ENCODE data around the gene GPRASP1.
"Not testable (repeated sequence)": the region's sequence is repeated elsewhere in the genome, so short reads cannot be mapped to it uniquely, and the experiment has no call there.

The GPRASP1 gene, protein sequence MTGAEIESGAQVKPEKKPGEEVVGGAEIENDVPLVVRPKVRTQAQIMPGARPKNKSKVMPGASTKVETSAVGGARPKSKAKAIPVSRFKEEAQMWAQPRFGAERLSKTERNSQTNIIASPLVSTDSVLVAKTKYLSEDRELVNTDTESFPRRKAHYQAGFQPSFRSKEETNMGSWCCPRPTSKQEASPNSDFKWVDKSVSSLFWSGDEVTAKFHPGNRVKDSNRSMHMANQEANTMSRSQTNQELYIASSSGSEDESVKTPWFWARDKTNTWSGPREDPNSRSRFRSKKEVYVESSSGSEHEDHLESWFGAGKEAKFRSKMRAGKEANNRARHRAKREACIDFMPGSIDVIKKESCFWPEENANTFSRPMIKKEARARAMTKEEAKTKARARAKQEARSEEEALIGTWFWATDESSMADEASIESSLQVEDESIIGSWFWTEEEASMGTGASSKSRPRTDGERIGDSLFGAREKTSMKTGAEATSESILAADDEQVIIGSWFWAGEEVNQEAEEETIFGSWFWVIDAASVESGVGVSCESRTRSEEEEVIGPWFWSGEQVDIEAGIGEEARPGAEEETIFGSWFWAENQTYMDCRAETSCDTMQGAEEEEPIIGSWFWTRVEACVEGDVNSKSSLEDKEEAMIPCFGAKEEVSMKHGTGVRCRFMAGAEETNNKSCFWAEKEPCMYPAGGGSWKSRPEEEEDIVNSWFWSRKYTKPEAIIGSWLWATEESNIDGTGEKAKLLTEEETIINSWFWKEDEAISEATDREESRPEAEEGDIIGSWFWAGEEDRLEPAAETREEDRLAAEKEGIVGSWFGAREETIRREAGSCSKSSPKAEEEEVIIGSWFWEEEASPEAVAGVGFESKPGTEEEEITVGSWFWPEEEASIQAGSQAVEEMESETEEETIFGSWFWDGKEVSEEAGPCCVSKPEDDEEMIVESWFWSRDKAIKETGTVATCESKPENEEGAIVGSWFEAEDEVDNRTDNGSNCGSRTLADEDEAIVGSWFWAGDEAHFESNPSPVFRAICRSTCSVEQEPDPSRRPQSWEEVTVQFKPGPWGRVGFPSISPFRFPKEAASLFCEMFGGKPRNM (N-terminal part only)
- total RNA-seq = 68.3 to 137 reads per million in 2 donors

DNA sequence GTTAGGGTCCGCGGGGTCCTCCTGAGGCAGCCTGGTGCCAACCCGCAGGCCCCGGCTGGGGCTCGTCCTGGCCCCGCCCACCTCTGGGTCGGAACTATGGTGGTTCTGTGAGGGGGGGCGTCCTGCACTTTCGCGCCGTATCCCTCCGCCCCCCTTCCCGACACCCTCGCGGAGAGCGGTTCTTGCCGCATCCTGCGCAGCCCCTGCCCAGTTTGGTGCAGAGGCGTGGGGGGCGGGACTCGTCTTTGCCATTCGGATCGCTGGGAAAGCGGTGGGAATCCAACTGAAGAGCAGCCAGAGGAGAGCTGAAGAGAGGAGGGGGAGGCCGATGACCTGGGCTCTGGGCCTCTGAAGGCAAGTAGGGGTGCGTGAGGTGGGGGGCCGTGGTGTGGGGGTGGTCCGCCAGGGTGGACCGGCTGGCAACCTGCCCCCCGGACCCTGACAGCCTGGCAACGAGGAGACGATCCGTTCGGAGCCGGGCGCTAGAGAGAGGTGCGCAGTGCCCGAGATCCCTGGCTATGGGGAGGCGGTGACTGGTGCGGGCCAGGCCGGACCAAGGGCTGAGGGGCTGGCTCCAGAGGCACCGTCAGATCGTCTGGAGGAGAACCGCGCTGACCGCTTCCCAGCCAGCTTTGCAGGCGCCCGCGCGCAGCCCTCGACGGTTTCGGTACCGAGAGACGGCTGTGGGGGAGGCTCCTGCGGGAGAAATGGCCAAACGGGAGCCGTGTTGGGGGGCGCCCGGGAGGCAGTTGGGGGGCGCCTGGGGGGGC lies at the start of gene GPRASP1:
GPRASP1 (plus strand) TSS at position 242 of the 770 bp plus-strand sequence. CDS start 2,431 bp downstream, outside the sequence.
- DNase-seq = peak; percentile 56

DNA sequence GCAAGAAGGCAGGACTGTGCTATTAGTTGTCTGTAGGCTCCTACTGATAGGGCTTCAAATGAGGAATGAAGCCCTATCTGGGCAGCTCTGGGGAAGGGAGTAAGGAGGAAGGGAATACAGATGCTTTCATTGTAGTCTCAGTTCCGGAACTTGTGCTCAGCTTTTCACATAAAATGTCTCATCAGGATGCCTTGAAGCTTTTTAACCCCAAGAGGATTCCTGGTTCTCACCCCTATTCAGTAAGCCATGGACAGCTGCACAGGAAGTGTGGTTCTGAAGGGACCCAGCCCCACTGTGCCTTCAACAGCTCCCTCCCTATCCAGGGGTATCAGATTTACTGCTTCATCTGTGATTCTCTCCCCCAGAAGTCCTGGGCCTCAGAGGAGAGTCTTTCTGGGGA lies 47.0 kb upstream of the GPRASP1 start:
- no peak for DNase-seq

DNA sequence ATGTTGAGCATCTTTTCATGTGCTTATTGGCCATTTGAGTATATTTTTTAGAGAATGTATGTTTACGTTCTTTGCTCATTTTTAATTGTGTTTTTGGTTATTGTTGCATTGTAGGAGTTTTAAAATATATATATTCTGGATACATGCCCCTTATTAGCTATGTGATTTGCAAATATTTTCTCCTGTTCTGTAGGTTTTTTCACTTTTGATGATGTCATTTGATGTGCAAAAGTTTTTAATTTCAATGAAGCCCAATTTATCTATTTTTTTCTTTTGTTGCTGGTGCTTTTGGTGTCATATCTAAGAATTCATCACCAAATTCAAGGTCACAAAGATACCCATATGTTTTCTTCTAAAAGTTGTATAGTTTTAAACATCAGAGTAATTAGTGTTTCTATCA lies 45.2 kb upstream of the GPRASP1 start:
- DNase-seq = no peak

DNA sequence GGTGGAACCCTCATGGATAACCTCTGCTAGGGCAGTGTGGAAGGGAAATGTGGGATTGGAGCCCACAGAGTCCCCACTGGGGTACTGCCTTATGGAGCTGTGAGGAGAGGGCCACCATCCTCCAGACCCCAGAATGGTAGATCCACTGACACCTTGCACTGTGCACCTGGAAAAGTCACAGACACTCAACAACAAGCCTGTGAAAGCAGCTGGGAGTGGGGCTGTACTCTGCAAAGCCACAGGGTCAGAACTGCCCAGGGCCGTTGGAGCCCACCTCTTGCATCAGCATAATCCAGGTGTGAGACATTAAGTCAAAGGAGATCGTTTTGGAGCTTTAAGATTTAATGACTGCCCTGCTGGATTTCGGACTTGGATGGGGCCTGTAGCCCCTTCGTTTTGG lies 40.4 kb upstream of the GPRASP1 start:
- no peak for DNase-seq

GRCh38 chrX:102624105-102624504 lies 27.2 kb upstream of the GPRASP1 start:
- no peak for DNase-seq

DNA sequence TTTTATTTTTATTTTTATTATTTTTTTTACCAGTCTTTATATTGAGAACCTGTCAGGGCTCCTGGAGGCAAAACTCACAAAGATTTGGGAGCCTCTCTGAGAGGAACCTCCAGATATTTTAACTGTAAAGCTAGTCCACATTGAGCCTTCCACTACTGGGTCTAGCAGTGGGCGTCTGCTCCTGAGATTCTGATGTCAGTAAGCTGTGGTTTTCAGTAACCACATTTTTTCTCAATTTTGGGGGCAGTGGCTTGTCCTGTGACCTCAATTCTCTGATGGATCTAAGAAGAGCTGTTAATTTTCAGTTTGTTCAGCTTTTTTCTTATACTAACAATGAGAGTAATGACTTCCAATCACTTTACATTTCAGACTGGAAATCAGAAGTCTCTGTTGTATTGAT lies 23.6 kb upstream of the GPRASP1 start:
- DNase-seq = no peak

GRCh38 chrX:102637561-102637960 lies 13.7 kb upstream of the GPRASP1 start:
- DNase-seq = no peak

DNA sequence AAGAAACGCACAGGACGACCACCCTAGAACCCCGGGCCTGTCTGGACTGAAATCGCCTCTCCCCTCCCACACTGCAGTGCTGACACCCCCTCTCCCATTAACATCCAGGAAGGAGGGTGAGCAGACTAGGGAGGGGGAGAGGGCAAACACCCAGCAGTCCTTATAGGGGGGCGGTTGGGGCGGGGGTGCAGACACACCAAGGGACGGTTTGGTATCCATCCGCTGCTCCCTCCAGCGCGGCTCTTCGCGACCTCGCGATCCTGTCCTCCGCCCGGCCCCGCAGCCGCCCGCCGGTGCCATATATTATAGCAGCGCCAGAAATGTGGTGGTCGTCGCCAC lies 411 bp upstream of the GPRASP1 start:
- DNase-seq = no peak

DNA sequence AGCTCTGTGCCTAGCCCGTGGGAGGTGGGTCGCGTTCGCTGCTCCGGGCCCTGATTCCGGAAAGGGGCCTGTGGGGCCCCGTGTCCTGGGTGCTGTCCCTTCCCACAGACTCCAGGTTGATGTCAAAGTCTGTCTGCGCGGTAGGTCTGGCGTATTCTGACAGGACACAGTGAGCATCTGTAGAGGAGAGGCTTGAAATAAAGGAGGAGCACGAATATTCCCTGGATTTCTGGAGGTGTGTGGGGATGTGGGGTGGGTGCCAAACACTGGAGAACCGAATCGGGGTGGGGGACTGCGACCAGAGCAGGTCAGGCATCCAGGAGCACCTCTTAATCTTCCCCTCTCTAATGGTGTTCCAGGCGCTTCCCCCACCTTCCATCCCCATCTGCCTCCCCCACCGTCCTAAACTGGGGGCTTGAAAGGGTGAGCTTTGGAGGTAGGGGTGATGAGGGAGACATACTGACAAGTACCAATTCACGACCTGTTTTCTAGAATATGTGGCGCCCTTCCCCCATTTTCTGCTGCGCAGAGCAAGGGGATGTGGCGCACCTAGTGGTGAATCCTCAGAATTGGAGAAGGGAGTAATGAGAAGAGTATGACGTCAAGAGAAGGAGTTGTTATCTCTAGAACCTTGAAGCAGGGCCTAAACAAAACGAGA lies 877 bp downstream of the GPRASP1 start:
- DNase-seq = peak; percentile 38

DNA sequence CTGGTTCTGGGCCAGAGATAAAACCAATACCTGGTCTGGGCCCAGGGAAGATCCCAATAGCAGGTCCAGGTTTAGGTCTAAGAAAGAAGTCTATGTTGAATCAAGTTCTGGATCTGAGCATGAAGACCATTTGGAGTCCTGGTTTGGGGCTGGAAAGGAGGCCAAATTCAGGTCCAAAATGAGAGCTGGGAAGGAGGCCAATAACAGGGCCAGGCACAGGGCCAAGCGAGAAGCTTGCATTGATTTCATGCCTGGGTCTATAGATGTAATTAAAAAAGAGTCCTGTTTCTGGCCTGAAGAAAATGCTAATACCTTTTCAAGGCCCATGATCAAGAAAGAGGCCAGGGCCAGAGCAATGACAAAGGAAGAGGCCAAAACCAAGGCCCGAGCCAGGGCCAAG lies 3.4 kb downstream of the GPRASP1 start:
- no peak for DNase-seq

- DNase-seq = no peak
Observed at GRCh38 chrX:102658556-102658955, 7.3 kb downstream of the GPRASP1 start.

DNA sequence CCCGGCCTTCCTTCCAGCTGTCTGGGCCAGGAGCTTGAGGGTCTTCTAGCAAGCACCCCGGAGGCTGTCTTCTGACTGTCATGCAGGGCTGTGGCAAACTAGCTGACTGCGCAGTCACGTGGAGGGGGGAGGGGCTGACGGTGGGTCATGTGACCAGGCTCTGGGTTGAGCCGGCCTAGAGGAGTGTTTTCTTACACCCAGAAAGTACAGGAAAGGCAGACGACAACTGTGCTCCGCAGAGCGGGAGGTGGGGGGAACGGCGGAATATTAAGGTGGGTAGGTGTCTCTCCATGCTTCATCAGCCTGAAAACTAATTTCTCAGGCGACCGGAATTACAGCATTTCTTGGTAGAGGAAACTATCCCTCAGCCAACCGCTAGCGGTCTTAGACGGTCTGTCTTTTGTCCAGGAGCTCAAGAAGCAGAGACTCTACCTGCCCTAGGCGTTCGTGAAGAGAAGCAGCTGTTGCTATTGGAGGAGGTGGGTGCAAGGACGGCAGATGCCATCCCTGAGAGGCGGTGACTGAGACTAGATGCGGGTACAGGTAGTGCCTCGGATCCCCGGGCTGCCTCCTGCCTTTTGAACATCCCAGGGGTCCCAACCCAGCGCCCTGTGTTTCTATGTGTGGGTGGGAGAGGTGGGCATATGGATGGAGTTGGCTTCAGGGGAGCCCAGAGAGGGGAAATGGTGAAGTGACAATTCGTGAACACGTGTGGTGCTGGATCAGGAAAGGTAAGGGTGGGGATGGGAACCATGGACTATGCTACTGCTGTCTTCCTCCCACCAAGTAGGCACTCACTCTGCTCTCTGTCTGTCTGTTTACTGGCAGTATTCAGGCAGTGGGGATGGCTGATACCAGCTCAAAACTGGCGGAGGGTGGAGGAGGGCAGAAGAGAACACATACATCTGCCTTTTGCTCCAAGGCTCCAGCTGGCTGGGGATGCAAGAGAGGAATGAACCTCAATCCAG lies 8.8 kb downstream of the GPRASP1 start:
- DNase-seq = peak; percentile 74

DNA sequence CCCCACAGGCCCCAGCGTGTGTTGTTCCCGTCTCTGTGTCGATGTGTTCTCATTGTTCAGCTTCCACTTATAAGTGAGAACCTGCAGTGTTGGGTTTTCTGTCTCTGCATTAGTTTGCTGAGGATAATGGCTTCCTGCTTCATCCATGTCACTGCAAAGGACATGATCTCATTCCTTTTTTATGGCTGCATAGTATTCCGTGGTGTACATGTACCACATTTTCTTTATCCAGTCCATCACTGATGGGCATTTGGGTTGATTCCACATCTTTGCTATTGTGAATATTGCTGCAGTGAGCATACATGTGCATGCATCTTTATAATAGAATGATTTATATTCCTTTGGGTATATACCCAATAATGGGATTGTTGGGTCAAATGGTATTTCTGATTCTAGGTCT lies 12.5 kb downstream of the GPRASP1 start:
- DNase-seq = not testable (repeated sequence)

DNA sequence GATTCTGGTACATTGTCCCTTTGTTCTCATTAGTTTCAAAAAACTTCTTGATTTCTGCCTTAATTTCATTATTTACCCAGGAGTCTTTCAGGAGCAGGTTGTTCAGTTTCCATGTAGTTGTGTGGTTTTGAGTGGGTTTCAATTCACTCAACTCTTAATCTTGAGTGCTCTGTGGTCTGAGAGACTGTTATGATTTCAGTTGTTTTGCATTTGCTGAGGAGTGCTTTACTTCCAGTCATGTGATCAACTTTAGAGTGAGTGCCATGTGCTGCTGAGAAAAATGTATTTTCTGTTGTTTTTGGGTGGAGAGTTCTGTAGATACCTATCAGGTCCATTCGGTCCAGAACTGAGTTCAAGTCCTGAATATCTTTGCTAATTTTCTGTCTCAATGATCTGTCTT lies 15.8 kb downstream of the GPRASP1 start:
- not testable (repeated sequence) for DNase-seq

DNA sequence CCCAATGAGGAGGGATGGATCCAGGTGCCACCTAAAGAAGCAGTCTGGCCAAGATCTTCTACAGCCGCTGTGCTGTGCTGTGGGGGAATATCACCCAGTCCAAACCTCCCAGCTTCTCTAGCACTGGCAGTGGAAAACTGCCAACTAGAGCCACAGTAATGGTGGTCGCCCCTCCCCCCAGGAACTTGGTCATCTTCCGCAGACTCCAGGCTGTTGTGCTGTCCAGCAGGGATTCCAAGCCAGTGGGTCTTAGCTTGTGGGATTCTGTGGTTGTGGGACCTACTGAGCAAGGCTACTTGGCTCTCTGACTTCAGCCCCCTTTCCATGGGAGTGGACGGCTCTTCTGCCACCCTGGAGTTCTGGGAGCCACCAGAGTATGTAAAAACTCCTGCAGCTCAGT lies 18.2 kb downstream of the GPRASP1 start:
- no peak for DNase-seq

GRCh38 chrX:102672856-102673255 lies 21.6 kb downstream of the GPRASP1 start:
- no peak for DNase-seq

DNA sequence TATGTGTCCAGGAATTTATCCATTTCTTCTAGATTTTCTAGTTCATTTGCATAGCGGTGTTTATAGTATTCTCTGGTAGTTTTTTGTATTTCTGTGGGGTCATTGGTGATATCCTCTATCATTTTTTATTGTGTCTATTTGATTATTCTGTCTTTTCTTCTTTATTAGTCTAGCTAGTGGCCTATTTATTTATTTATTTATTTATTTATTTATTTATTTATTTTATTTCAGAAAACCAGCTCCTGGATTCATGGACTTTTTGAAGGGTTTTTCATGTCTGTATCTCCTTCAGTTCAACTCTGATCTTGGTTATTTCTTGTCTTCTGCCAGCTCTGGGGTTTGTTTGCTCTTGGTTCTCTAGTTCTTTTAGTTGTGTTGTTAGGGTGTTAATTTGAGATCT lies 26.2 kb downstream of the GPRASP1 start:
- not testable (repeated sequence) for DNase-seq

- DNase-seq = no peak
Observed at GRCh38 chrX:102684772-102685520, 33.7 kb downstream of the GPRASP1 start.

DNA sequence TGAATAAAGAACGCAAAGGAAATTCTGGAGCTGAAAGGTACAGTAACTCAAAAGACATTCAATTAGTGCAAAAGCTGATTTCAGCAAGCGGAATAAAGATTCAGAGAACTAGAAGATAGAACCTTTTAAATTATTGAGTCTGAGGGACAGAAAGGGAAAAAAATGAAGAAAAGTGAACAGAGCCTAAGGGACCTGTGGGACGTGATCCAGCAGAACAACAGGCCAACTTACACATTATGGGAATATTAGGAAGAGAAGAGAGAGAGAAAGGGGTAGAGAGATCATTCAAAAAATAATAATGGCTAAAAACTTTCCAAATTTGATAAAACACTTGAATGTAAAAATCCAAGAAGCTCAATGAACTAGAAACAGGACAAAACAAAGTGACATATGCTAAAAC lies 43.5 kb downstream of the GPRASP1 start:
- DNase-seq = no peak

DNA sequence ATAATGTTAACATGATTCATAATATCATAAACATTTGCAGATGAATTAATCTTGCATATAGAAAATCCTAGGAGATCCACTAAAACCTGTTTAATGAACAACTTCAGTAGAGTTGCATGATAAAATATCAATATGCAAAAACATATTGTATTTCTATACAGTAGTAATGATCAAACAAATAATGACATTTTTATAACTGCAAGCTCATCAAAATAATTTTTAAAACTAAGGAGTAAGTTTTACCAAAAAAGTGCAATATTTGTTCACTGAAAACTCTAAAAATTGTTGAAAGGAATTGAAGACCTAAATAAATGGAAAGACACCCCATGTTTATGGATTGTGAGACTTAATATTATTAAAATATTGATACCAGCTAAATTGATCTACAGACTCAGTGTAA lies 45.0 kb downstream of the GPRASP1 start:
- DNase-seq = no peak

Data from T-helper 9 cell (primary cell).